ENCODE measurements around the gene ATP5MG. TPM values are rescaled to one million over a fixed set of nuclear protein-coding genes. Genes with fewer than 3 reads are reported as not detected.
A peak's percentile ranks its signal among the peaks of the same experiment; 100 is the strongest.

ATP5MG gene, protein sequence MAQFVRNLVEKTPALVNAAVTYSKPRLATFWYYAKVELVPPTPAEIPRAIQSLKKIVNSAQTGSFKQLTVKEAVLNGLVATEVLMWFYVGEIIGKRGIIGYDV
- 76.2 TPM for total RNA-seq

- no peak for FAIRE-seq
- peak; percentile 67 to 74 for DNase-seq (ENCODE audit: low spot score in 2 of 2)
These were observed at the start of gene ATP5MG for GRCh38 chr11:118401151-118401879. ATP5MG (plus strand) TSS chr11:118401606; CDS start chr11:118401666, 60 bp downstream.

- peak; percentile 57 for FAIRE-seq
- DNase-seq (ENCODE audit: low spot score in 2 of 2), result no peak
These were observed 48.2 kb upstream of the ATP5MG start for GRCh38 chr11:118353084-118353710.

DNA sequence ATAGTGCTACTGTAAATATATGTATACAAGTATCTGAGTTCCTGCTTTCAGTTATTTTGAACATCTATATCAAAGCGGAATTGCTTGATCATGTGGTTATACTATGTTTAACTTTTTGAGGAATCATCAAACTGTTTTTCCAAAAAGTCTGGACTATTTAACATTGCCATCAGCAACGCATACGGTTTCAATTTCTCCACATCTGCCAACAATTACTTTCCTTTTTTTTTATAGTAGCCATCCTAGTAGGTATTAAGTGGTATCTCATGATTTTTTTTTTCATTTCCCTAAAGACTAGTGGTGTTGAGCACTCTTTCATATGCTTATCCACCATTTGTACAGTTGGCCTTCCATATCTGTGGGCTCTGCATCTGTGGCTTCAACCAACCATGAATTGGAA lies 43.3 kb upstream of the ATP5MG start:
- DNase-seq (ENCODE audit: low spot score in 2 of 2) (no peak), FAIRE-seq (no peak)

DNA sequence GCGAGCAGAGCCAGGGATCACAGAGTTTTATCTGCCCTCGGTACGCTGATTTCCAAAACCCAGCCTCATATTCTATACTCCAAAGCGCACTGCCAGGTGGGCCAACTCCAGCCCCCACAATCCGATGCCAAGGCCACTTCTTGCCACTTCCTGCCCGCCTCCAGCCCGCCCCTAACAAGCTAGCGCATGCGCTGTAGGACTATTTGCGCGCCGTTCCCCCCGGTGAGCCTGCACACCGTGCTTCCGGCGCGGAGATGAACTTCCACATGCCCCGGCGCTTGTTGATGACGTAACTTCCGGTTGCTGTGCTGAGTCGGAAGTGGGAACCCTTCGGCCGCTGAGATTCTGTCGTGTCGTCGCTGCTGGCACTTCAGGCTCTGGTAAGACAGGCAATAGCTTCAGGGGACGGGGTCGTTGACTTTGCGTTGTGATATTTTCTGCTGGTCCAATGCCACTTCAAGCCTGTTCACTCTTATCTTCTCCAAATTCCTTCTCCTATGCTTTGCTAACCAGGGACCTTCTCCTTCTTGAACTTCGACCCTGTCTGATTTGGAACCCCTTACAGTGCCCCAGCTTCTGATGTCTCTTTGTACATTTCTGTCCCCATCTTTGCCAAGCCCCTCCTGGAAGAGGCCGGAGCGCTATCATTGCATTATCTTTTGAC lies 42.0 kb upstream of the ATP5MG start, which contains the start of gene UBE4A:
Gene UBE4A, plus strand, starts transcription at position 306 of the 664 bp plus-strand sequence. CDS start 5,481 bp downstream, outside the sequence.
- DNase-seq (ENCODE audit: low spot score in 2 of 2), result peak; percentile 57 to 77
- FAIRE-seq, result no peak

- no peak for FAIRE-seq
- DNase-seq (ENCODE audit: low spot score in 2 of 2), result no peak
These were observed 36.3 kb upstream of the ATP5MG start for GRCh38 chr11:118364956-118365615.

GRCh38 chr11:118366287-118366686 lies 35.1 kb upstream of the ATP5MG start:
- FAIRE-seq (no peak), DNase-seq (ENCODE audit: low spot score in 2 of 2) (no peak)

DNA sequence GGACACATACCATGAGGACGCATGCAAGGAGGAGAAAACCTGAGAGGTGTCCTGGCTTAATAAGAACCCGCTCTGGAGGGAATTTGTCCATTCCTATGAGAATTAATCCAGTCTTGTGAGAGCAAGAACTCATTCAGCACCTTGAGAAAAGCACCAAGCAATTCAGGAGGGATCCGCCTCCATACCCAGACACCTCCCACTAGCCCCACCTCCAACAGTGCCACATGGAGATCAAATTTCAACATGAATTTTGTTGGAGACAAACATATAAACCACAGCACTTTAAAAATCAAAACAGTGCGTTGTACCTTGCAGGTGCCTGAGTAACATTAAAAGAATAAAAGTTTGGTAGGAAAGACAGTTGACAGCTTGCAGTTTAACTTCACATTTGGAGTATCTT lies 30.6 kb upstream of the ATP5MG start:
- DNase-seq (ENCODE audit: low spot score in 2 of 2), result no peak
- FAIRE-seq, result no peak

DNA sequence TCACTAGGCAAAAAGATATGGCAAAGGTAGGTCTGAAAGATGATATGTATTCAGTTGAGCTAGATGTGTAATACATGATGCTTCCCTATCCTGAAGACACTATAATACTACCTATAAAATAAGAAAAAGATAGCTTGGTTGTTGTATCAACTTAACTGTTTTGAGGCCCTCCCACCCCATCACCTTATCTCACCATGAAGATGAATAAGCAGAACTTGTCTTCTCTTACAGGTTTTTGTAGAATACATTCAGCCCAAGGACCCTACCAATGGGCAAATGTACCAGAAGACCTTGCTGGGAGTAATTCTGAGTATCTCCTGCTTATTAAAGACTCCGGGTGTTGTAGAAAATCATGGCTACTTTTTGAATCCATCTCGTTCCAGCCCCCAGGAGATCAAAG lies 28.1 kb upstream of the ATP5MG start:
- no peak for DNase-seq (ENCODE audit: low spot score in 2 of 2)

DNA sequence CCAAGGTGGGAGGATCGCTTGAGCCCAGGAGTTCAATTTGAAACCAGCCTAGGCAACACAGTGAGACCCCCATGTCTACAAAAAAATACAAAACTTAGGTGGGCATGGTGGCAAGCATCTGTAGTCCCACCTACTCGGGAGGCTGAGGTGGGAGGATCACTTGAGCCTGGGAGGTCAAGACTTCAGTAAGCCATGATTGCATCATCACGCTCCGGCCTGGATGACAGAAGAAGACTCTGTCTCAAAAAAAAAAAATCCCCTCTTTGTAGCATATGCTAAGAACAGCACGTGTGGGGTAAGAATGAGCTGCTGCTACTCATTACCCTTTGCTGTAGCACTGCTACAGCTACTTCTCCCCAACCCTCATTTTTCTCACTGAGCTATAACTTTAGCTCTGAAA lies 27.5 kb upstream of the ATP5MG start:
- no peak for DNase-seq (ENCODE audit: low spot score in 2 of 2)
- no peak for FAIRE-seq

More for the DNA sequence above, 28.1 kb upstream of the ATP5MG start:
- no peak for FAIRE-seq

DNA sequence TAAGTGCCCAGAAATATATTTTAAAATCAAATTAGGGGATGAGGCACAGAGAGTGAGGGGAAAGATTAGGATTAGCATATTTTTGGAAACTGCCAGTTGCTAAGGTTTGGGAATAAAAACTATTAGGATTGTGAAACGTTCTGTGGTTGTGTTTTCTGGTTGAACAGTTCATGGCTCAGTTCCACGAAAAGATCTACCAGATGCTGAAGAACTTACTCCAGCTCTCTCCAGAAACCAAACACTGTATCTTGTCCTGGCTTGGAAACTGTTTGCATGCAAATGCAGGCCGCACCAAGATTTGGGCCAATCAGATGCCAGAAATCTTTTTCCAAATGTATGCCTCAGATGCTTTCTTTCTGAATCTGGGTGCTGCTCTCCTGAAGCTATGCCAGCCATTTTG lies 26.7 kb upstream of the ATP5MG start:
- FAIRE-seq (no peak), DNase-seq (ENCODE audit: low spot score in 2 of 2) (no peak)

GRCh38 chr11:118375978-118376377 lies 25.4 kb upstream of the ATP5MG start:
- FAIRE-seq (no peak), DNase-seq (ENCODE audit: low spot score in 2 of 2) (no peak)

GRCh38 chr11:118379497-118379896 lies 21.9 kb upstream of the ATP5MG start:
- no peak for FAIRE-seq
- no peak for DNase-seq (ENCODE audit: low spot score in 2 of 2)

GRCh38 chr11:118380571-118380970 lies 20.8 kb upstream of the ATP5MG start:
- DNase-seq (ENCODE audit: low spot score in 2 of 2) (no peak), FAIRE-seq (no peak)

DNA sequence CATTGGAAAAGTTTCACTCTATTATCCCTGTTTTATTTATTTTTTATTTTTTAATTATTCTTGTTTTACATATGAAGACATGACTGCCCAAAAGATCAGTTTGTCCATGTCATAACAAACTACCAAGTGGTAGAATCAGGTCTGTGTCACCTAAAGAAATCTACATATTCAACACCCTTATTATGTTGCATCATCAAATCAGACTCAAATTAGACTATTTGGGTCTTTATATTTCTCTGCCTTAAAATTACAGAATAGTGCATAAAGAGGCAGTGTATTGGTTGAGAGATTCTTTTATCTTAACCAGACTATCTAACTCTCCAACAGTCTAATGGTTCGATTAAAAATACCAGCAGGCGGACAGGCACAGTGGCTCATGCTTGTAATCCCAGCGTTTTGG lies 18.5 kb upstream of the ATP5MG start:
- no peak for FAIRE-seq
- DNase-seq (ENCODE audit: low spot score in 2 of 2), result no peak

DNA sequence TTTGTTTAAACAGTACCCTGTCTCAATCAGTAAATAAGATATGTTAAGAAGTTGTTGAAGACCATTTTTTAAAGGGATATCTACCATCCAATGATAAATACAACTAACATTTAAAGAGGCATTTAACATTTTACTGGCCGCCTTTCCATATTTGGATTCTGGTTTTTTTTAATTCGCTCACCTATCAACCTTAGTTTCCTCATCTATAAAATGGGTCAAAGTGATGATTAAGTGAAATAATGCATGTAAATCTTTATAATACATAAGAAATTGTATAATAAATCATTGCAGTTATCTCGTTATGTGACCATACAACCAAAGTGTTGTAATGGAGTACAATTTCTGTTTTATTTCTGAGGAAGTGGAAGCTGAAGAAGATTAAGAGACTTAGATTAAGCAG lies 17.7 kb upstream of the ATP5MG start:
- FAIRE-seq (no peak), DNase-seq (ENCODE audit: low spot score in 2 of 2) (no peak)

GRCh38 chr11:118396097-118396501 lies 5.3 kb upstream of the ATP5MG start:
- FAIRE-seq, result no peak
- no peak for DNase-seq (ENCODE audit: low spot score in 2 of 2)

DNA sequence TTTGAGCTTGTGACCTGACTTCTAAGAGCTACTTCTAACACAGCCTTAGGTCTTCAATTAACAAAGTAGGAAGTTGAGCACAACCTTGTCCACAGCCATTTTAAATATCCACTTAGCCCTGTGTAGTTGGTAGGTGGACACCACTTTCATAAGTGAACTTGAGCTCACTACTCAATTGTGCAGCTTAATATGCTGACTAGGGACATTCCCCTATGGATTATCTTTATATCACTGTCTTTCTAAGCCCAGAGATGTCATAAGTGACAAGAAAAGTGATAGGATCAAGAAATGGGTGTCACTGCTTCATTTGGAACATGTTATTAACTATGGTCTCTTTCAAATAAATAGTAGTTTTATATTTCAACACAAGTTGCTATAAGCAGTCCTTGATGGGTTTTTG lies 4.0 kb upstream of the ATP5MG start:
- no peak for DNase-seq (ENCODE audit: low spot score in 2 of 2)

DNA sequence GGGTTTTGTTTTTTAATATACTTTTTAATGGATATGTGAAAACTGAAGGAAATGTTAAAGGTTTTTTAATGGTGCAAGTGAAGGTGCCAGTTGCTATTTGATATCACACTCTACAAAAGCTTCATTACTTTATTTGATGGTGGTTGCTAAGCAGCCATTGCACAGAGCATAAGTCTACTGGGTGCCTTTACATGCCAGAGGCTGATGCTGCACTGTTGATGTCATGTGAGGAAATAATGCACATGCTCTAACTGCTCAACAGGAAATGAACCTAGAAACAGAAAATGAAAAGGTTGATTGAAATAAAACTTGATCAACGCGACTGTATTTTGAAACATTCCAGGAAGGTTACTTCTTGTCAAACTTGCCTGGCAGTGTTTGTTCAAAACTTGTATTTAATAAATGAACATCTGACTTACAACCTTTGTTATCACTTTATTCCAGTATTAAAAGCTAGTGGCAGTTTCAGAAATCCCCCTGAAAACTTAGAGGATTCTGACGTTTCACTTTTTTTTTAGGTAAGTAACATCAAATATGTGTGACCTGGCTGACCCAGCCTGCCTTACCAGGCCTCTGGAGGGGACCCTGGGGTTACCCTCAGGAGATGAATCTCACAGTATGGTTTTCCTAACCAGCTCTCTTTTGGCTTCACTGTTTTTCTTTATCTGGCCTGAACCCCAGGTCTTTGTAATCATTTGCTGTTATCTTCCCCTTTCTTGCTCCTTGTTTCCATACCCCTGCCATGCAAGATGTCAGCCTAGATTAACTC lies 2.4 kb upstream of the ATP5MG start:
- DNase-seq (ENCODE audit: low spot score in 2 of 2), result no peak
- FAIRE-seq, result no peak

More for the DNA sequence above, 4.0 kb upstream of the ATP5MG start:
- FAIRE-seq, result no peak

- no peak for DNase-seq (ENCODE audit: low spot score in 2 of 2)
- no peak for FAIRE-seq
These were observed 629 bp downstream of the ATP5MG start for GRCh38 chr11:118401880-118402590.

Data from frontal cortex (tissue), 4 donors.